Measurements from ENCODE around the gene CSTA.

DNA sequence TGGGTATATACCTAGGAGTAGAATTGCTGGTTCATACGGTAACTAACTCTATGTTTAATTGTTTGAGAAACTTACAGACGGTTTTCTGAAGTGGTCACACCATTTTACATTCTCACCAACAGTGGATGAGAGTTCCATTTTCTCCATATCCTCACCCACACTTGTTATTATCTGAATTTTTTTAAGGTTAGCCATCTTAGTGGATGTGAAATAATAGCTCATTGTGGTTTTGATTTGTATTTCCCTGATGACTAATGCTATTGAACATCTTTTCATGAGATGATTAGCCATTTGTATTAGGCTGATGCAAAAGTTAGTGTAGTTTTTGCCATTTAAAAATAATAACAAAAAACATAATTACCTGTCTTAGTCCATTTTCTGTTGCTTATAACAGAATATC, 18.6 kb downstream of the CSTA start:
- TF ChIP-seq TOPORS (CRISPR knock-in tag; IDR thresholded peaks at IDR 0.05) (no peak), POLR2AphosphoS5 (IDR thresholded peaks at IDR 0.05; ENCODE audit: low read depth, low read length) (no peak), NFYC (CRISPR knock-in tag; IDR thresholded peaks at IDR 0.05) (no peak), MAZ (IDR thresholded peaks at IDR 0.05; ENCODE audit: borderline replicate concordance, low read depth, low read length) (no peak), MAZ (CRISPR knock-in tag; IDR thresholded peaks at IDR 0.05; ENCODE audit: low read depth) (no peak), YY1 (IDR thresholded peaks at IDR 0.05; ENCODE audit: insufficient read depth, insufficient replicate concordance, low read depth, low read length) (no peak), TRIM24 (CRISPR knock-in tag; IDR thresholded peaks at IDR 0.05) (no peak), ZFP37 (CRISPR knock-in tag; IDR thresholded peaks at IDR 0.05; ENCODE audit: borderline replicate concordance) (no peak), EZH2 (conservative IDR thresholded peaks at IDR 0.05; ENCODE audit: low read depth, low read length) (no peak), TBL1XR1 (IDR thresholded peaks at IDR 0.05; ENCODE audit: borderline replicate concordance, low read length, partially characterized antibody) (no peak), FOXM1 (CRISPR knock-in tag; IDR thresholded peaks at IDR 0.05) (no peak), HHEX (CRISPR knock-in tag; IDR thresholded peaks at IDR 0.05) (no peak), HNF4A (CRISPR knock-in tag; IDR thresholded peaks at IDR 0.05) (no peak)
- TF ChIP-seq, protein P1, sequence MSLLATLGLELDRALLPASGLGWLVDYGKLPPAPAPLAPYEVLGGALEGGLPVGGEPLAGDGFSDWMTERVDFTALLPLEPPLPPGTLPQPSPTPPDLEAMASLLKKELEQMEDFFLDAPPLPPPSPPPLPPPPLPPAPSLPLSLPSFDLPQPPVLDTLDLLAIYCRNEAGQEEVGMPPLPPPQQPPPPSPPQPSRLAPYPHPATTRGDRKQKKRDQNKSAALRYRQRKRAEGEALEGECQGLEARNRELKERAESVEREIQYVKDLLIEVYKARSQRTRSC (CRISPR knock-in tag; IDR thresholded peaks at IDR 0.05; ENCODE audit: low read depth), result no peak
- TF ChIP-seq, protein P2, sequence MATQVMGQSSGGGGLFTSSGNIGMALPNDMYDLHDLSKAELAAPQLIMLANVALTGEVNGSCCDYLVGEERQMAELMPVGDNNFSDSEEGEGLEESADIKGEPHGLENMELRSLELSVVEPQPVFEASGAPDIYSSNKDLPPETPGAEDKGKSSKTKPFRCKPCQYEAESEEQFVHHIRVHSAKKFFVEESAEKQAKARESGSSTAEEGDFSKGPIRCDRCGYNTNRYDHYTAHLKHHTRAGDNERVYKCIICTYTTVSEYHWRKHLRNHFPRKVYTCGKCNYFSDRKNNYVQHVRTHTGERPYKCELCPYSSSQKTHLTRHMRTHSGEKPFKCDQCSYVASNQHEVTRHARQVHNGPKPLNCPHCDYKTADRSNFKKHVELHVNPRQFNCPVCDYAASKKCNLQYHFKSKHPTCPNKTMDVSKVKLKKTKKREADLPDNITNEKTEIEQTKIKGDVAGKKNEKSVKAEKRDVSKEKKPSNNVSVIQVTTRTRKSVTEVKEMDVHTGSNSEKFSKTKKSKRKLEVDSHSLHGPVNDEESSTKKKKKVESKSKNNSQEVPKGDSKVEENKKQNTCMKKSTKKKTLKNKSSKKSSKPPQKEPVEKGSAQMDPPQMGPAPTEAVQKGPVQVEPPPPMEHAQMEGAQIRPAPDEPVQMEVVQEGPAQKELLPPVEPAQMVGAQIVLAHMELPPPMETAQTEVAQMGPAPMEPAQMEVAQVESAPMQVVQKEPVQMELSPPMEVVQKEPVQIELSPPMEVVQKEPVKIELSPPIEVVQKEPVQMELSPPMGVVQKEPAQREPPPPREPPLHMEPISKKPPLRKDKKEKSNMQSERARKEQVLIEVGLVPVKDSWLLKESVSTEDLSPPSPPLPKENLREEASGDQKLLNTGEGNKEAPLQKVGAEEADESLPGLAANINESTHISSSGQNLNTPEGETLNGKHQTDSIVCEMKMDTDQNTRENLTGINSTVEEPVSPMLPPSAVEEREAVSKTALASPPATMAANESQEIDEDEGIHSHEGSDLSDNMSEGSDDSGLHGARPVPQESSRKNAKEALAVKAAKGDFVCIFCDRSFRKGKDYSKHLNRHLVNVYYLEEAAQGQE (IDR thresholded peaks at IDR 0.05; ENCODE audit: borderline replicate concordance in 1 of 2, low read depth in 1 of 2, low read length in 2 of 2), result no peak

Data from HepG2 (cell line).